GM19467 (cell line): ENCODE measurements around the gene NOL4L.
"Not testable (repeated sequence)": the region's sequence is repeated elsewhere in the genome, so short reads cannot be mapped to it uniquely, and the experiment has no call there.

Experiments
- ATAC-seq: cut with Tn5 transposase; IDR thresholded peaks from one replicate; pipeline ENCODE4 v1.9.1; 2021; ENCODE audit warnings: mild to moderate bottlenecking, moderate library complexity; ENCODE audit not compliant: unreplicated experiment

The NOL4L gene

DNA sequence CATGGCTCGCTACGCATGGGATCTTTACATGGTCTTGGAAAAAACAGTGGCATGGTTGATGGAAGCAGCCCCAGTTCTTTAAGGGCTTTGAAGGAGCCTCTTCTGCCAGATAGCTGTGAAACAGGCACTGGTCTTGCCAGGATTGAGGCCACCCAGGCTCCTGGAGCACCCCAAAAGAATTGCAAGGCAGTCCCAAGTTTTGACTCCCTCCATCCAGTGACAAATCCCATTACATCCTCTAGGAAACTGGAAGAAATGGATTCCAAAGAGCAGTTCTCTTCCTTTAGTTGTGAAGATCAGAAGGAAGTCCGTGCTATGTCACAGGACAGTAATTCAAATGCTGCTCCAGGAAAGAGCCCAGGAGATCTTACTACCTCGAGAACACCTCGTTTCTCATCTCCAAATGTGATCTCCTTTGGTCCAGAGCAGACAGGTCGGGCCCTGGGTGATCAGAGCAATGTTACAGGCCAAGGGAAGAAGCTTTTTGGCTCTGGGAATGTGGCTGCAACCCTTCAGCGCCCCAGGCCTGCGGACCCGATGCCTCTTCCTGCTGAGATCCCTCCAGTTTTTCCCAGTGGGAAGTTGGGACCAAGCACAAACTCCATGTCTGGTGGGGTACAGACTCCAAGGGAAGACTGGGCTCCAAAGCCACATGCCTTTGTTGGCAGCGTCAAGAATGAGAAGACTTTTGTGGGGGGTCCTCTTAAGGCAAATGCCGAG, 148.8 kb downstream of the NOL4L start:
- ATAC-seq: no peak

DNA sequence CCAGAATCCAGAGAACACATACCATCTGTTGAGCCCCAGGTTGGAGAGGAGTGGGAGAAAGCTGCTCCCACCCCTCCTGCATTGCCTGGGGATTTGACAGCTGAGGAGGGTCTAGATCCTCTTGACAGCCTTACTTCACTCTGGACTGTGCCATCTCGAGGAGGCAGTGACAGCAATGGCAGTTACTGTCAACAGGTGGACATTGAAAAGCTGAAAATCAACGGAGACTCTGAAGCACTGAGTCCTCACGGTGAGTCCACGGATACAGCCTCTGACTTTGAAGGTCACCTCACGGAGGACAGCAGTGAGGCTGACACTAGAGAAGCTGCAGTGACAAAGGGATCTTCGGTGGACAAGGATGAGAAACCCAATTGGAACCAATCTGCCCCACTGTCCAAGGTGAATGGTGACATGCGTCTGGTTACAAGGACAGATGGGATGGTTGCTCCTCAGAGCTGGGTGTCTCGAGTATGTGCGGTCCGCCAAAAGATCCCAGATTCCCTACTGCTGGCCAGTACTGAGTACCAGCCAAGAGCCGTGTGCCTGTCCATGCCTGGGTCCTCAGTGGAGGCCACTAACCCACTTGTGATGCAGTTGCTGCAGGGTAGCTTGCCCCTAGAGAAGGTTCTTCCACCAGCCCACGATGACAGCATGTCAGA, 149.6 kb downstream of the NOL4L start:
- ATAC-seq: no peak

DNA sequence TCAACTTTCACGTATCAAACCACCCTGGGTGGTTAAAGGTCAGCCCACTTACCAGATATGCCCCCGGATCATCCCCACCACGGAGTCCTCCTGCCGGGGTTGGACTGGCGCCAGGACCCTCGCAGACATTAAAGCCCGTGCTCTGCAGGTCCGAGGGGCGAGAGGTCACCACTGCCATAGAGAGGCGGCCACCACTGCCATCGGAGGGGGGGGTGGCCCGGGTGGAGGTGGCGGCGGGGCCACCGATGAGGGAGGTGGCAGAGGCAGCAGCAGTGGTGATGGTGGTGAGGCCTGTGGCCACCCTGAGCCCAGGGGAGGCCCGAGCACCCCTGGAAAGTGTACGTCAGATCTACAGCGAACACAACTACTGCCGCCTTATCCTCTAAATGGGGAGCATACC, 150.7 kb downstream of the NOL4L start:
- no peak for ATAC-seq

DNA sequence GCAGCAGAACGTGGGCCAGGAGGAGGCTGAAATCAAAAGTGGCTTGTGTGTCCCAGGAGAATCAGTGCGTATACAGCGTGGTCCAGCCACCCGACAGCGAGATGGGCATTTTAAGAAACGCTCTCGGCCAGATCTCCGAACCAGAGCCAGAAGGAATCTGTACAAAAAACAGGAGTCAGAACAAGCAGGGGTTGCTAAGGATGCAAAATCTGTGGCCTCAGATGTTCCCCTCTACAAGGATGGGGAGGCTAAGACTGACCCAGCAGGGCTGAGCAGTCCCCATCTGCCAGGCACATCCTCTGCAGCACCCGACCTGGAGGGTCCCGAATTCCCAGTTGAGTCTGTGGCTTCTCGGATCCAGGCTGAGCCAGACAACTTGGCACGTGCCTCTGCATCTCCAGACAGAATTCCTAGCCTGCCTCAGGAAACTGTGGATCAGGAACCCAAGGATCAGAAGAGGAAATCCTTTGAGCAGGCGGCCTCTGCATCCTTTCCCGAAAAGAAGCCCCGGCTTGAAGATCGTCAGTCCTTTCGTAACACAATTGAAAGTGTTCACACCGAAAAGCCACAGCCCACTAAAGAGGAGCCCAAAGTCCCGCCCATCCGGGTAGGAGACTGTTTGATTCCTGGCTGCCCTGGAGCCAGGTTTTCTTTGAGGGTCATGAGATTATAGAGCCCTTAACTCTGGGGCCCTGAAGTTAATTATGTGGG, 151.7 kb downstream of the NOL4L start:
- no peak for ATAC-seq

DNA sequence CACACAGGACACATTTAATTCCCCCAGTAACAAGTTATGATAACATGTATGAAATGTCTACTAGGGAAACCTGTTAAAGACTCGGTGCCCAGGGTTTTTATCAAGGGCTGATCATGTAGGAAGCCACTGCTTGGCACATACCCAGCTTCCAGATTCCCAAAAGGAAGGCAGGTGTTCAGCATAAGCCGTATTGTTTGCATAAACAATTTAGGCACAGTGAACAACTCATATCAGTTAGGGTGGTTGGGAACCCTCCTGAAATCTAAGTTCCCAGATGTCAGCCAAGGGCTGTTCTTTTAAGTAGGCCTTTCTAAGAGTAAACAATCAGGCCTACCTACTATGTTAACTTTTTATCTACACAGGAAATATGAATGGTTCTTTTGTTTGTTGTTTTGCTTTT, 152.9 kb downstream of the NOL4L start:
- no peak for ATAC-seq

DNA sequence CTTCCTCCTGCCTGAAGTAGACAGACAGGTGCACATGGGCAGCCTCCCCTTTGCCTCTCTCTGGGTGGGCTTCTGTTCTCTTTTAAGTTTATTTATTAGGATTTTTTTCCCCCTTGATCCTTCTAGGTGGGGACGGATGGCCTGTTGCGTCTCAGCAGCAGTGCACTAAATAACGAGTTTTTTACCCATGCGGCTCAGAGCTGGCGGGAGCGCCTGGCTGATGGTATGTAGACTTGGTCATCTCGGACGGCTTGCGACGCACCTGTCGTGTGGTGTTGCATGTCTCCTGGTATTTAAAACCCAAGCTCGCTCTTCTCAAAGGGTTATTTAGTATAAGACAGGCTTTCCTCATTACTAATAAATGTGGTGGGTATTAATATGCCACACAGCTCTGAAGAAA, 153.7 kb downstream of the NOL4L start:
- ATAC-seq: no peak

DNA sequence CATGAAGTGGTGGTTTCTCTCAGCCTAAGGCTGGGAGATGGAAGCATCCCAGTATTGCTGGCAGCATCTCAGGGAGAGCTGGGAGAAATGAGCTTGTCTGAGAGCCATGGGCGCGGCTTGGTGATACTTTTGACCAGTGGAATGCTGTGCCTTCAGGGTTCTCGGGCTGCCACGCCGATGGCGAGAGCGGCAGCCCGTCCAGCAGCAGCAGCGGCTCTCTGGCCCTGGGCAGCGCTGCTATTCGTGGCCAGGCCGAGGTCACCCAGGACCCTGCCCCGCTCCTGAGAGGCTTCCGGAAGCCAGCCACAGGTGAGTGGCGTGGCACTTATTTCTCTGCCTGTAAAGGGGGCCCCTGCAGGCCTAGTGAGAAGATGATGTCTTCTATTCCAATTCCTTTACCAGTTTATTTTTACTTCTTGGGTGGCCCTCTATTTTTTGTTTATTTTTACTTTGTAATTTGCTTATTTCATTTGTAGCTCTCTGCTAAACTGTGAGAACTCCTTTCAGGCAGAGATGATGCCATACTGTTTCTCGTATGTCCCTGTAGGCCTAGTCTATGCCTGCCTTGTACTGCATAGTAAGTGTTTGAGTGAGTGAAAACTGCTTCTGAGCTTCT, 155.3 kb downstream of the NOL4L start:
- no peak for ATAC-seq

DNA sequence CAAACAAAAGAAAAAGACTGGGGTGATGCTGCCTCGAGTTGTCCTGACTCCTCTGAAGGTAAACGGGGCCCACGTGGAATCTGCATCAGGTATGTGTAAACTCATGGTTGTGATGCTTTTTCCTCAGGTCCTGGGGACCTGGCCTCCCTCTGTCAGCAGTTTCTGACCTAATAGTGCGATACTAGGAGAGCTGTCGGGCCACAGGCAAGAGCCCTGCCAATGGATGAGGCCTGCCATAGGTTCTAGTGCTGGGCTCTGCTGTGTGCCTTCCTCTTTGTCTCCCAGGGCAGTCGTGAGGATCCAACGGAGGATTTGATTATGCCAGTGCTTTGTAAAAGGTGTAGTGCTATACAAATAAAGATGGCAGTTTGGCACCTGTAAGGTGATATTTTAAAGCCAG, 155.8 kb downstream of the NOL4L start:
- ATAC-seq: no peak

DNA sequence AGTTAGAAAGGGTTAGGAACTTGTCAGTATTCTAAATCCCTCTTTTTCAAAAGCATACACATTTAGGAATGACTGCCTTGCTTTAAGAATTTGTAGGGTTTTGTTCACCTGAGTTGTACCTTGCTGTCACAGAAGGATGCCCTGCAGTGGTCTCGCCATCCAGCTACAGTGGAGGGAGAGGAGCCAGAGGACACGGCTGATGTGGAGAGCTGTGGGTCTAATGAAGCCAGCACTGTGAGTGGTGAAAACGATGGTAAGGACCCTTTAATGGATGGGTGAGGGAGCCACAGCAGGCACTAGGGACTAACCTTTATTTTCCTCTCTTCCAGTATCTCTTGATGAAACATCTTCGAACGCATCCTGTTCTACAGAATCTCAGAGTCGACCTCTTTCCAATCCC, 157.1 kb downstream of the NOL4L start:
- no peak for ATAC-seq

DNA sequence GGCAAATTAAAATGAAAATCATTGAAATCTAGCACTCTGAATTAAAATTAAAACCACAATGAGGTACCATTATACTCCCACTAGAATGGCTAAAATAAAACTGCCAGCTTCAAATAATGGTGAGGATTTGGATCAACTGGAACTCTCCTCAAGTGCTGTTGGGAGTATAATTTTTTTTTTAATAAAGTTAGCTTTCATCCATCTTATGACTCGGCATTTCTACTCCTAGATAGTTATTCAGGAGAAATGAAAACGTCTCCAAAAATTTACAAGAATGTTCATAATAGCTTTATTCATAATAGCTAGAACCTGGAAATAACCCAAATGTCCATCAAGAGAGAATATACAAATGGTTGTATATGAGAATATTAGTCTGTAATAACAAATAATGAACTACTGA, 163.8 kb downstream of the NOL4L start:
- no peak for ATAC-seq

DNA sequence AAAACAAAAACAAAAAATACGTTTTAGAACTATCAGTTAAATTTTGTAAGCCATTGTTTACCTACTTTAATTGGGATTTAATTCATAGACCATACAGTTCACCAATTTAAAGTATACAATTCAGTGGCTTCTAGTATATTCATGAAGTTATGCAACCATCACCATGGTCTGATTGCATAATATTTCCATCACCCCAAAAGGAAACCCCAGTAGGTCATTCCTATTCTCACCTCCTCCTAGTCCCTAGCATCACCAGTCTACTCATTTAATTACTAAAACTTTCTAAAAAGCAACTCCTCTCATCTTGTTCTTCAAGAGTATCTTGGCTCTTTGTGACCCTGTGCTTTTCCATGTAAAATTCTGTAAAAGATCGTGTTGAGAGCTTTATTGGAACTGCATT, 166.8 kb downstream of the NOL4L start:
- no peak for ATAC-seq

DNA sequence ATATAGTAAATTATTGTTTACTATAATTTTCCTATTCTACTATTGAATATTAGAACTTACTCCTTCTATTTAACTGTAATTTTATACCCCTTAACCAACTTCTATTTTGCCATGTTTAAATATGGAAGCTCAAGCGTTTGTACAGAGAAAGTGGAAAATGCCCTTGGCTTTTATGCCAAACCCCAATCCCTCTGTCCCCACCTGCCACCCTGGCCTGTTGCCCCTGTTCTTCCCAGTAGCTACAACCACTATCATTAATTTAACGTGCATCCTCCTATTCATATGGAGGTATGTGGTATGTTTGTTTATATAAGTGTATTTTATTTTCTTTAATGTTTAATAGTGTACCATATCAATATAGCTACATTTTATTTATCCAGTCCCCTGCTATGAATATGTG, 168.9 kb downstream of the NOL4L start:
- no peak for ATAC-seq

DNA sequence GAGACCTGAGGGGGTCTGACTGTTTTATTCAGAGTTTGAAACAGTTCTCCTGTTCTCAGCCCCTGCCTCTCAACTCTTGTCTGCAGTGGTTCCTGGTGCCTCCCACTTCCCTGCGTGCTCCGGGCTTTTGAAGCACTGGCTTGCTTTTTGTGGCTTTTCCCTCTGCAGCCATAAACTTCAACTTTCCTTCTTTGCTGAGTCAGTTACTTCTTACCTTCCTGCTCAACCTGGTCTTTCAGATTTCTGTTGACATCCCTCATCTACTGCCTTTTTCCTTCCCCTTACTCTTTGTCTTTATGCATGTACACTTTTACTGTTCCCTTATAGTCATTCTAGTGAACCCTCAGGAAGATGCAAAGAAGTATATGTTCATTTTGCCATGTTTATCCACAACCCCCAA, 169.6 kb downstream of the NOL4L start:
- no peak for ATAC-seq

DNA sequence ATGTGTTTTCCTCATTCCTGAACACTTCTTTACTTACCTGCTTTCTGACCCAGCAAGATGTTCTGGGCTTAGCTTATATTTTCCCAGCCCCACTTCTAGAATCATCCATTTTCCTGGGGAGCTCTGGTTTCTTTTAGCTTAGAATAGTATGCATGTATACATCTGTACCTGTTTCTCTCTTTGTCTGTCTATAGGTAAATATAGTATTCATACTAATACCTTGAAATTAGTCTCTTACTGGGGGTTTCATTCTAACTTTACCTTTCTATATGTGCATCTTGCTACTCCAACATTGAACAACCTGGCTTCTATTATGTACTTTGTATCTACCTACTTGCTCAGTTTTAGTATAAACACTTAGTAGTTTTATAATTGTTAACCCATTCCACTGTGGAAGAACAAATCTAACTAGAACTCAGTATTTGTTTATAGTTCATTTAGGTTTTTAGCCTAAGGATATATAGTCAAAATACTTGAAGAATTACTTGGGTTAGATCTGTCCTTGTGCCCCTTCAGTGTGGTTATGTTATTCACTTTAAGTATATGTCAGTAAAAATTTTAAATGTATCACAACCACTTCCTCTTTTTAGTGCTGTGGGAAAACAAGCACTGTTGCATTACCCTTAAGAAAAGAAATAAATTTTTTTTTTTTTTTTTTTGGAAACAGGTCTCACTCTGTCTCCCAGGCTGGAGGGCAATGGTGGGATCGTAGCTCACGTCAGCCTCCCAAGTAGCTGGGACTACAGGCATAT, 173.0 kb downstream of the NOL4L start:
- no peak for ATAC-seq

DNA sequence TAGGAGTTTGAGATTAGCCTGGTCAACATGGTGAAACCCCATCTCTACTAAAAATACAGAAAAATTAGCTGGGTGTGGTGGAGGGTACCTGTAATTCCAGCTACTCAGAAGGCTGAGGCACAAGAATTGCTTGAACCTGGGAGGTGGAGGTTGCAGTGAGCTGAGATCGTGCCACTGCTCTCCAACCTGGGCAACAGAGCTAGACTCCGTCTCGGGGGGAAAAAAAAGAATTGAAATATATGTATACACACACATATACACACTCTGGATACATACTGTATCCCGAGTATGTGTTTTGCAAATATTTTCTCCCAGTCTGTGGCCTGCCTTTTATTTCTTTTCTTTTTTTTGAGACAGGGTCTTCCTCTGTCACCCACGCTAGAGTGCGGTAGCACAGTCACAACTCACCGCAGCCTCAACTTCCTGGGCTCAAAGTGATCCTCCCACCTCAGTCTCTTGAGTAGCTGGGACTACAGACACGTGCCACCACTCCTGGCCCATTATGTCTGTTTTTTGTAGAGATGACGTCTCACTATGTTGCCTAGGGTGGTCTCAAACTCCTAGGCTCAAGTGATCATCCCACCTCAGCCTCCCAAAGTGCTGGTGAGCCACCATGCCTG, 177.9 kb downstream of the NOL4L start:
- ATAC-seq: not testable (repeated sequence)

DNA sequence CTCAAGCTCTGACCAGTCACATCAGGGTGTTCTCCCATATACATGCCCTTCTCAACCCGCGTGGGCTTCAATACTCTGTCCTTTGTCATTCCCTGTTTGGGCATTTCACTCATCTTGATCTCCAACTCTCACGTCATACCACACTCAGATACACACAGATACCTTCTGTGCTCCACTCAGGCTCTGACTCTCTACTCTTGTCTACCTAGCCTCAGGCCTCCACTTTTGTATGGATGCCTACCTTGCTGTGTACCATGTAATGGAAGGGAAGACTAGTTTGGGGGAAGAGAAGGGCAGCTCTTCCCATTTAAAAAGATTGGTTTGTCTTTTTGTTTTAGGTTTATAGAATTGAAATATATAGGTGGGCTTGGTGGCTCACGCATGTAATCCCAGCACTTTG, 178.4 kb downstream of the NOL4L start:
- no peak for ATAC-seq

DNA sequence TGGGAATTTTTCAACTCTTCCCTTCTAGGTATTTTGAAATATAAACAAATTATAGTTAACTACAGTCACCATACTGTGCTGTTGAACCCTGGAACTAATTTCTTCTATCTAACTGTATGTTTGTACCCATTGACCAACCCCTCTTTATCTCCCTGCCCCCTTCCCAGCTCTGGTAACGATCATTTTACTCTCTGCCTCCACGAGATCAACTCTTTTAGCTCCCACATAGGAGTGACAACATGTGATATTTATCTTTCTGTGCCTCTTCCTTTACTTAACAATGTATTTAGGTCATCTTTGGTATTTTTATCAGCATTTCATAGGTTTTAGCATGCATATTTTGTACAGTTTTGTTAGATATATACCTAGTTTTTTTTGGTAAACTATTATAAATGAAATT, 181.1 kb downstream of the NOL4L start:
- no peak for ATAC-seq

DNA sequence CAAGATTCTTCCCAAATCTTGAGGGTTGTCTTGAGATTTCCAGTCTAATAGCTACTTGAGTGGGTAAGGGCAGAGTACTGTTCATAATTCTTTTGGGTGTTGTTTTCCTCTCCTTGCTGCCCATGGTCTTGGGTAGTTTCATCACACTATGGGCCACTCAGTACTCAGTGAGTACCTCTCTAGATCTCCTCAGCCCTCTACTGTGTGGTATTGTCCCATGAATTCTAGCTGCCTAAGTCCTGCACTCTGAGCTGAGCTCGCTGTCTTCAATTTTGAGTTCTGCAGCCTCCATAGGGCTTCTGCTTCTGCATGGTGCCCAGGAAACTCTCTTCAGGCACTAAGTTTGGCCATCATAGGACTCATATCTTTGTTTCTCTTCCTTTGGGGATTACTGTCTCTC, 184.7 kb downstream of the NOL4L start:
- ATAC-seq: no peak

DNA sequence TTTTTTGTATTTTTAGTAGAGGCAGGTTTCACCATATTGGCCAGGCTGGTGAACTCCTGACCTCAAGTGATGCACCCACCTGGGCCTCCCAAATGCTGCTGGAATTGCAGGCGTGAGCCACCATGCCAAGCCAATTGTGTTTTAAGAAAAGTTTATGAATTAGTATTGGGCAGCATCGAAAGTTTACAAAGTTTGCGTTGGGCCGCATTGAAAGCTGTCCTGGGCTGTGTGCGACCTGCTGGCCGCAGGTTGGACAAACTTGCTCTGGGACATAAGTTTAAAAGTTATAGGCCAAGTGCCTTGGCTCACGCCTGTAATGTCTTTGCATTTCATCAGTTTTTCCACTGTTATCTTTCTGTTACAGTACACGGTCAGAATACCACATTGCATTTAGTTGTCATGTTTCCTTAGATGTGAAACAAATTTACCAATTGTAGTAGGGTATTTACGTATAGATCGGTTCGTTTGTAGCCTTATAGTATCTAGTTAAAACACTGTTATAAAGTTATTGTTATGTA, 187.5 kb downstream of the NOL4L start:
- ATAC-seq: no peak

DNA sequence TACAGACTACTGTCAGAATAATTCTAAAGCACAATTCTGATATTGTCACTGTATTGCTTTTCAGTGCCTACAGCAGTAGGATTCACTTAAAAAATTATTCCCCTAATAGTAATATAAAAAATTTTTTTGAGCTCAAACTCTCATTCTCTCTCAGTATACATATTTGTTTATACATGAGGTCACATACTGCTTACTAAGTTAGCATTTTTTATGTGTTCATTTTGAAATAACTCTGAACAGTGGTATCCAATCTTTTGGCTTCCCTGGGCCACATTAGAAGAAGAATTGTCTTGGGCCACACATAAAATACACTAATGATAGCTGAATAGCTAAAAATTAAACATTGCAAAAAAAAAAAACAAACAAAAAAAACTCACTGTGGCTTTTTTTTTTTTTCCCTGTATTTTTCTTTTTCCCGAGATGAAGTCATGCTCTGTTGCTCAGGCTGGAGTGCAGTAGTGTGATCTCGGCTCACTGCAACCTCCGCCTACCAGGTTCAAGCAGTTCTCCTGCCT, 188.4 kb downstream of the NOL4L start:
- no peak for ATAC-seq
